Stimulated activated CD8-positive, alpha-beta memory T cell treated with anti-CD3 and anti-CD28 coated beads, Interleukin-4, amount 100 ng/mL, for 24 hours (primary cell): Measurements from ENCODE around the gene SPECC1L.

Source experiments
- DNase-seq: peaks from one replicate; pipeline ENCODE4 v3.0.0-alpha.2; 2020; ENCODE audit warnings: low read depth

Gene SPECC1L

DNA sequence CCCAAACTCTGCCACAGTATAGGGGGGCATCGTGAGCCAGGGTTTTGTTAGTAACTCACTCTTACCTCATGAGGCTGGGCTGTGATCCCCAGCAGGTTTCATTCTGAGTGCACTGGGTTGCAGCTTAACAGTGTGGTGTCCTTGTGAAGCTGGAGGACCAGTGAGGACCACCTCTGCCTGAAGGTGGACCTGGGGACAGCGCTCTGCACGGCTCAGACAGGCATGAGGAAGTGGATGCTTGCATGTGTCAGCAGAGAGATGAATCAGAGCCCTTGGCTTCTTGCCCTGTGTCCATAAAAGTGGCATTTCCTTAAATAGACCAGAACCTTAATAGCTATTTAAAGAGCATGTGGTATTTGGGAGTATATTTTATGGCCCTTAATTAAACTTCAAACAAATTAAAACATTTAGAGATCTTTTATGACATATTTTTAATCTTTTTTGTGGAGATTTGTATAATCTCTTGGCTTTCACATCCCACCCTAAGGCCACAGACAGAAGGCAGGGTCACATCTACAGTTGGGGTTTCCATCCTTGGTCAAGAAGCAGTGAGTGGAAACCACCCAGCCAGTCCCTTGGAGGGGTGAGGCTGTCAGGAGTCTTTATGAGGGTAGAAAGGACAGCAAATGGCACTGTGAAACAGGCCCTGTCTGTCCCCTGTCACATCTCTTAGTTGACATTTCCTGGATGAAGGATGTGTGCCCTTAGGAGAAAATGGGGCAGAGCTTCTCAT, 132.0 kb downstream of the SPECC1L start:
- no peak for DNase-seq

DNA sequence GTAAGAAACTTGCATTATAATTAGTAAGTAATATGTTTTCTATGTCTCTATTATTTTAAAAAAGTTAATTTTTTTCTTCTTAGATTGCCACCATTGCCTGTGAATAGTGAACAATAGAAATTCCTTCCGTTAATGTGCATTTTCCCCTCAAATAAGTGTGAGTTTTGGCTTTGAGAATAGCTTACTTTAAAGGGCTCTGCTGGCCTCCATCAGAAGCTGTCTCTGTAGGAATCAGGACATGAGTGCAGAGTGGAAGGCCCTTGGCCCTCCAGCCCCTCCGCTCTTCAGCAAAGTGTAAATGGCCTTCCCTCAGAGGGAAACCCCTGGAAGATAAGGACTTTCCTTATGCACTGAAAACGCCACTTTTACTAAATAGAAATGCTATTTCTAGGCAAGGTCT, 132.7 kb downstream of the SPECC1L start:
- no peak for DNase-seq

DNA sequence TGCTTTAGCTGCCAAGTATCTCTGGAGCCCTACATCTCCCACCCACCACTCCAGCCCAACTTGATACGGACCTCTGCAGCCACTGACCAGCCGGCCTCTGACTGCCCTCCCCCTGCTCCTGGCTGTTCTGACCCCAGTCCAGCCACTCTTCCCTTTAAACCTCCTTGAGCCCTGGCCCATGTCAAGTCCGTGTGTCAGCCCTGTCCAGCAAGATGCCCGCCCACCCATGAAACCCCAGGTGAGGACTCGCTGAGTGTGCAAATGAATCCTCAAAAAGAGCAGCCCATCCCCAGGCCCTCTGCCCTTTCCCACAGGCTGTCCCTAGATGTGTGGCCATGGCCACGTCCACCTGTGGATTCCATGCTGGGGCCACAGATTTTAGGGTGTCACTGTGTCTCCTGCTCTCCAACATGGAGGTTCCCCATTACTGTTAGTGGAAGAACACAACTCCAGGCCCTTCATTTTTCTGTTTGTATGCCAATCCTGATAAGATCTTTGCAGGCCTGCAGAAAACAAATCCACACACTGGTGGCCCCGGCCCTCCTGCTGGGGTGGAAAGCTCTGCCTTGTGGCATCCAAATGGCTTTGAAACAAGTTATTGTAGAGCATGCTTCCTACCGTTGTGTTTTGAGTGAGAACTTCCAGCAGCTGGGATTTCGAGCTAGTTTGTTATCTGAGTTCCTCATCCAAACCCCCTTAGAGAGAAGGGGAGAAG, 134.1 kb downstream of the SPECC1L start:
- DNase-seq: no peak

DNA sequence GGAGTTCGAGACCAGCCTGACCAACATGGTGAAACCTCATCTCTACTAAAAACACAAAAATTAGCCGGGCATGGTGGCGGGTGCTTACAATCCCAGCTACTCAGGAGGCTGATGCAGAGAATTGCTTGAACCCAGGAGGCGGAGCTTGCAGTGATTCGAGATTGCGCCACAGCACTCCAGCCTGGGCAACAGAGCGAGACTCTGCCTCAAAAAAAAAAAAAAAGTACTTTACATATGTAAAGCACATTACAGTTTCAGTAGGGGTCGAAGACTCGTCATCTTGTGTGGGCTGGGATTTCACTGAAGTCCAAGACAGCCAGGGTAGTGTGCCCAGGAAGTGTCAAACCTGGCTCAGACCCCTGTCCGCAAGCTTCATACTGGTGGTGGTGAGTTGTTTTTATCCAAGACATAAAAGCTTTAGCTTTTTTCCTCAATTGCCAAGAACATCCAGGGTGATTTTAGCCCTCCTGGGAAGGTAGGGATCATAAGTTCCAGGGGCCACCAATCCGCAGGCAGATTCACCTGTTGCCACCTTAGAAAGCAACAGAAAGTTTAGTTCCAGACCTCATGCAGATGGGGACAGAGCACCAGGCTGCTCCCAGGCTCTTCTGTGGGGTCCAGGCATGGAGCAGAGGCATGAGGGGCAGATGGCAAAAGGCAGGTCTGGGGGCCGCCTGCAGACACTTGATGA, 135.1 kb downstream of the SPECC1L start:
- no peak for DNase-seq

DNA sequence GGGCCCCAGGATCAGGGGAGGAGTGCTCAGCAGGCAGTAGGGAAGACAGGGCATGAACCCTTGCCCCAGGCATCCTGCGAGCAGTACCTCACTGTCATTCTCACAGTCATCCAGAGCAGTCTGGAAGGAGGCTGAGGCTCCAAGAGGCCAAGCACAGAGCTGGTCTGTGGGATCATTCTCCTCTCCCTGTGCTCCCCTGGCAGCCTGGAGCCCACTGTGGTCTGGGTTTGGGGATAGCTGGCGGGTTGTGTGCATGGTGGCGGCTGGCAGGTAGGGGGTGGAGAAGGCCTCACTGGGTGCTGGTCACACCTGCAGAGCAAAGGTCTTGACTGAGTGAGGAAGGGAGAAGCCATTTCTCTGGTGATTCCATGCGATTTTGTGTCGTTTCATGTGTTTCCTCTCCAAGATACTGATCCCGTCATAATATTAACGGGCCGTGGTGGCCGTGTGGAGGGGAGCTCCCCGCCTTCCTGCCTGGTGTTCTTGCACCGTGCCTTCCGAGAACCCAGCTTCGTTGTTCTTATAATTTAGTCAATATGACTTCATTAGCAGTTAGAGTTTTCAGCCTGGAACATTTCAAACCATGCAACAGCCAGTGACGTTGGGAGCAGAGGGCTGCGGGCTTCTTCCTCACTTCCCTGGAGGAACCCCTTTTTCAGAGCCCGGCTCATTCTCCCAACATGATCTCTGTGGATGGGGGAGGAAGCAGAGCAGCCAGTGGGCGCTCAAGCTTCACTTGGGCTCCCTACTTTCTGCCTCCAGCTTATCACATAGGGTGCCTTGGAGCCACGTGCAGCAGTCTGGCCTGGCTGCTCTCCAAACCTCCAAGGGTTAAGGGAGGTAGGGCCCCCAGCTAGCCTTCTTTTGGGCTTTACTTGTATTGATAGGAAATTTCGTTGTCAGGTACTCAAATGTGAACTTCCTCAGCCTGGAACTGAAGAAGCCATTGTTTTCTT, 136.0 kb downstream of the SPECC1L start:
- no peak for DNase-seq

DNA sequence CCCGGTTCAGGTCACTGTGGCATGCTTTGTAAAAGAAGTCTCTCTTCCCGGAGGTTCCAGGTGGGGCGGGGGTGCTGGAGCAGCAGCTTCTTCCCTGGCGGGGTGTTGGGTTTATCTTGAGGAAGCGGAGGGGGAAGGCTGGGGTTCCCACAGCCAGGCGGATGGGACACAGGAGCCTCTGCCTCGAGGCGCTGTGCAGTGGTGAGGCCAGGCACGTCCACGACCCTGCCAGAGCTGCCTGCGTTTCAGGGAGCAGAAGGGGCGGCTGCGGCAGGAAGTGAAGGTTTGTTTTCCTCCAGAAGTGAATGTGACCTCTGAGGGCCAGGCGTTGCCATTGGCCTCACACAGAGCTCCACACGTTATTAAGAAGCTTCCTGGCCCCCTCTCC, 136.6 kb downstream of the SPECC1L start:
- DNase-seq: no peak

DNA sequence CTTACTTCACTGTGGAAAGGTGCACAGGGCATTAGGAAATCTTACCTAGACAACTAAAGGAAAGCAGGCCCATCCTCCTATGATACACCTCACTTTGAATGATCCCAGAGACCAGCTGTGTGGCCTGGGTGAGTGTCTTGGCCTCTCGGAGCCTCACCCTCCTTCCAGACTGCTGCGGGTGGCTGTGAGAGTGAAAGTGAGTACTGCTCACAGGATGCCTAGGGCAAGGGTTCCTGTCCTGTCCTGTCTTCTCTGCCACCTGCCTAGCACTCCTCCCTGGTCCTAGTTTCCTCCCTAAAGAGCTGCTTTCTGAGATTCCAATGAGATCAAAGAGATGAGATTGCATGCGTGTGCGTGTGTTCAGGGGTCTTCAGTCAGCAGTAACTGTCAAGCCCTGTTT, 137.3 kb downstream of the SPECC1L start:
- no peak for DNase-seq

DNA sequence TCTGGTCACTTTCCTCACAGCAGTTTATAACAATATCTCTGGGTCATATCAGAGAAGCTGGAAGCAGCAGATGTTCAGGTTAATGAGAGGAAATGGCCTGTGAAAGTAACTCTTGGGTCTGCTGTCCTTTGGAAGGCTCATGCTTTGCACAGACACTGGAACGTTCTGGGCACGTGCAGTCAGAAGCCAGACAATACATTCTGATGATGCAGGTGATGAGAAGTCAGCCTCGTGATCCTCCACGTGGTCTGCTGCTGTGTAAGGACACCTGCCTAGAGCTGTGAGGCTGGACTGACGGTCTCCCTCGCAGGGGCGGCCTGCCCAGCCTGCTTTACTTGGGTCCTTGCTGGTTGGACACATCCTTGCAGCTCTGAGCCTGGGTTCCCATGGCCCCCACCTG, 138.0 kb downstream of the SPECC1L start:
- DNase-seq: no peak

DNA sequence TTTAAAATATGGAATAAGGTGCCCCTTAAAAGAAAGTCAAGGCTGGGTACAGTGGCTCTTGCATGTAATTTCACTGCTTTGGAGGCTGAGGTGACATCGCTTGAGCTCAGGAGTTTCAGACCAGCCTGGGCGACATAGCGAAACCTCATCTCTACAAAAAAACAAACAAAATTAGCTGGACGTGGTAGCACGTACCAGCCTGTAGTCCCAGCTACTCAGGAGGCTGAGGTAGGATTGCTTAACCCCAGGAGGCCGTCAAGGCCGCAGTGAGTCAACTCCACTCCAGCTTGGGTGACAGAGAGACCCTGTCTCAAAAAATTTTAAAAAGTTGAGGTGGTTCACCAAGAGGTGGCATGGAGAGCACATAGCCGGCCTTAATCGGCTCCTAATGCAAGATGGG, 139.1 kb downstream of the SPECC1L start:
- DNase-seq: no peak

DNA sequence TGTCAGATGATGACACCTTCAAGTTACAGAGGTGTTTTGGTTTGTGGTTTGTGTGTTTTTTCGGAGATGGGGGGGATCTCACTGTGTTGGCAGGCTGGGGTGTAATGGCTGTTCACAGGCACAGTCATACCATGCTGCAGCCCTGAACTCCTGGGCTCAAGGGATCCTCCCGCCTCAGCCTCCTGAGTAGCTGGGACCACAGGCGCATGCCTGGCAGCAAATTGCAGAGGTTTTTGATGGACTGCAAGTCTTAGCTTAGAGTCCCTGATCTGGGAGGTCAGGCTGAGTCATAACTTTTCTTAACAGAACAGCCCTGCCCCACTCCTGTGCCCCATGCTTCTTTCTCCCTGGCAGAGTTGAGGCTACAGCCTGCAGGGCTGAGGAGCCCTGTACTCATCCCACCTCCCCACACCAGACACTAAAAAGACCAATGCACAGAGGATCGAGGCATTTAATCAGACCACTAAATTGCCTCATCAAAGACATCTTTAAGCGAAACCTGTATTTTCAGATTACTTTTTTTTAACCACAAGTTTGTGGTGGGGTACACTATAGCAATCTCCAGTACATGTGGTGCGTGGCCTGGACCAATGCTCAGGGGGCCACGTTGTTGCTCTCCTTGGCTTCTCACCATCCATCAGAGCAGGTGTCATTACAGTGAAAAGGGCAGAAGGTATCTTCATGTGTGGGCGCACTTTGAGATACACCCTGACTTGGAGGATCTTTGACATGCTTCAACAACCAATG, 139.7 kb downstream of the SPECC1L start:
- DNase-seq: no peak

DNA sequence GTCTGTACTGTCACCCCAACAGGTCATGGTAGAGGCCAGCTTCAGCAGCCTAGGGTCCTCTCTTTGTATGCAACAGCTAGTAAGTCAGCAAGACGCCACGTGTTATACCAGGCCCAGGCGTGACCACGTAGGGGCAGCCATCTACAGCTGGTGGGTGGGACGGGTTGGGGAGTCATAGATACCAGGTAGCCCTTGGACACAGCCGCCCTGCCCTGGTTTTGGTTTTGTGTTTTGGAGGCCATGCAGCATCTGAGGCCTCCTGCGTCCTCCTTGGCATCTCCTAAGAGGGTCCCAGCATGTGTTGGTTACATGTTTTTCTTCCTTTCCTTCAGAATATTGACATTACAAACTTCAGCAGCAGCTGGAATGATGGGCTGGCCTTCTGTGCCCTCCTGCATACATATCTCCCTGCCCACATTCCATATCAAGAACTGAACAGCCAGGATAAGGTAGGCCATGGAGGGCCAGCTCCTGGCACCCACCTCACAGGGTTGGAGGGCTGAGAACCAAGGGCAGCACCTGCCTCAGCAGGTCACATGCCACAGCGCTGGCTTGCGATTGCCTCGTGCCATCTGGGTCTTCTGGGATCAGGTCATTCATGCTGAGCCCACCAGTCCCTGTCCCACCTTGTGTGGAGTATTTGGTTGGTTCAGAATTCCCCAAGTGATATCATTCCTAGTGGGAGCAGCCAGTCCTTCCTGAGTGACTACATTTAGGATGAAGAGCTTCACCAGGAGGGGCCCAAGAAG, 140.8 kb downstream of the SPECC1L start:
- no peak for DNase-seq

DNA sequence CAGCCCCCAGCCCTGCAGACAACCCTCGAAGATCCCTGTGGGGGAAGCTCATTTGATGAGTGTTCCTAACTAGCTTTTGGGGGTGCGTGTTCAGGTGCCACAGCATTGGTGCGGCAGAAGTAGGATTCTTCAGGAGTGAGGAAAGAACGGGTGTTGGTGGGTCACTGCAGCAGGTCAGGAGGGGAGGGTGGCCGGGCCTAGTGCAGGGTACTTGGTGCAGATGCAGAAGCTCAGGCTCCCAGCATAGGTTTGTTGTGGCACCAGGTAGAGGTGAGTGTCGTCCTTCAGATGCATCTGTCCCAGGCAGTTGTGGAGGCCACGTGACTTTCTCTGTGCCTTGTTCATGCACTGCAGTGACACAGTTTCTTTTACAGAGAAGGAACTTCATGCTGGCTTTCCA, 141.6 kb downstream of the SPECC1L start:
- DNase-seq: no peak

DNA sequence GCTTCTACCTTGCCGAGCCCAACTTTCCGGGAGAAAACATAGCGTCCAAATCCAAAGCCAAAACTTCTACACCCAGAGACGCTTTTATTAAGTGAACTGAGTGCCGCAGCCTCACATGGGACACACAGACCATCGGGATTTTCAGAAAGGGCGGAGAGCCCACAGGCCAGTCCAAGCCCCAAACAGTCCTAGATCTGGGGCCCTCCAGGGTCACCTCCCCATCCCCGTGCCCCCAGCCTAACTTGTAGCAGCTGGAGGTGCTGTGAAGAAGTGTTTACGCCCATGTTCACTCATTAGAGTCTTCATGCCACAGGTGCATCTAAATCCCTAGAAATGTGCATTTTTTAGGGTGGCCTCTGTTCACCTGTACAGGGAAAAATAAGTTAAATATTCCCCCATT, 142.6 kb downstream of the SPECC1L start:
- no peak for DNase-seq

DNA sequence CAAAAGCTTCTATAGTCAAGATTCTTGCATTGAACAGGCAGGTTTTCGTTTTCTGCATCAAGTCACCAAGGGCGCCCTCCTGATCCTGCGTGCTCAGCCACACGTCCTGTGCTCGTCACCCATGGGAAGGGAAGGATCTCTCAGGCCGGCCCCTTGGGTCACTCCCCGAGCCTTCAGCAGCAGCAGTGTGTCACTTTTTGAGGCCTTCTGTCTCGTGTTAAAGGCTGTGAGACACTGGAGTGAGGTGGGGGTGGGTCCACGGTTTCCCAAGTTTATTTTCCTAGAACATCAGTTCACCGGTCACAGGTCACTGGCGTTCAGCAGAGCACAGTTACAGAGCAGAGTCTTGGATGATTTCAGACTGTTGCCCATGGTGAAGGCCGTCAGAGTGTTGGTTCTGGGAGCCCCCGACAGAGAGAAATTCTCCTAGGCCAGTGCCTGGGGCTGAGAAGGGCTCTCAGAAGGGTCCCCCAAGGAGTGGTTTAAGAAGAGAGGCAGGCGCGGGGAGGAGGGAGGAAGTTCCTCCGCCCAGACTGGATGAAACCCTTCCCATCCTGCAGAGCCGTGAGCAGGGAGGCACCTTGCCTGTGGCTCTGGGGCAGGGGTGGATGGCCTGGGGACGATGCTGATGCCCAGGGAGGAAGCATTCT, 143.2 kb downstream of the SPECC1L start:
- DNase-seq: no peak

DNA sequence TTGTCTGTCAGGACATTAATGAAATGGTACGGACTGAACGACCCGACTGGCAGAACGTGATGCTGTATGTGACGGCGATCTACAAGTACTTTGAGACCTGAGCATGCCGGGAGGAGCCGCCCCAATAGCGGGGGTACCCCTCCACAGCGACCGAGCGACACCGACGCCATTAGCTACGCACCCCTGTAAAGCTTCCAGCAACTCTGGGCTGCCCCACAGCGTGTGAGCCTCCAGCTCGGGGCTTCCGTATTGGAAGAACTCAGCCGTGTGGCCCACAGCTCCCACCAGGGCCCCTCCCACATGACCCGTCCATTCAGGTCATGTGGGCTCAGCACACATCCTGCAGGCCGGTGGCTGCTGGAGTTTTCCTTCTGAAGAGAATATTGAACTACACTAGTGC, 143.9 kb downstream of the SPECC1L start:
- no peak for DNase-seq

DNA sequence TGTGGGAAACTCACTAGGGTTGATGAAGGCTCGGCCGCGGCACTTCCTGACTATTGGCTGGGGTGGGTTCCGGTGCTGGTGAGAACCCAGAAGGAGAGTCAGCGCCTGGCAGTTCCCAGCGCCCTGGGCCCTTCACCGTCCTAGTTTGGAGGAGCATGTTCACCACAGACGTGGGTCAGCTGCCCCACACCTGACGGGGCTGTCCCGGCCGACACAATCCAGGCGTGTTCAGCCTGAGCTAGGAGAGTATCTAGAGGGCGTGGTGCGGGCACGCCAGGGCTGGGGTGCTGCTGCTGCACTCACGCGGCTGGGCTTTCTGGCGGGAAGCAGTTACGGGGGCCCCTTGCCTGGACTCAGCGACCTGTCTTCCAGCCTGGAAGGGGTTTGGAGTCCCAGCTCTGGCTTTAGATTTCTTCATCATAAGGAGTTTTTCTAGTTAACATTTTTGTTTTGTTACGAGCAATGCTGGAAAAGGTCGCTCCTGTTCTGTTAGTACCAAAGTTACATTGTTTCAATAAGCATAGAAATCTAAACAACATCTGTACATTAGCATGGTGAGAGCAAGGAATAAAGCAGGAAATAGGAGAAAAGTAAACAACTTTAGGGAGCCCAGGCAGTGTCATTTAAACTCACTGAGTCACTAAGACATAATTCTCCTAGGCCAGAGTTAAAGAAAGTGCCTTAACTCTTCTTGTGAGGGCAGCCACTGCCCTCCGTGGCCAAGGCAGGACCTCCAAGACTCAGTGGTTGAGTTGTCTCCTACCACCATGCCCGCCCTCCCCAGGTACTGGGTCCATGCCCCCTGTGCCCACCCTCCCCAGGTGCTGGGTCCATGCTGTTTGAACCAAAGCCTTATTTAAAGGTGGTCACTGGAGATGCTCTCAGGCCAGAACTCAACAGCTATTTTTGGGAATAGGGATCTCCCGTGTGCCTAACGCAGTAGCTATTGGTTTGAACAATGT, 144.6 kb downstream of the SPECC1L start:
- no peak for DNase-seq

DNA sequence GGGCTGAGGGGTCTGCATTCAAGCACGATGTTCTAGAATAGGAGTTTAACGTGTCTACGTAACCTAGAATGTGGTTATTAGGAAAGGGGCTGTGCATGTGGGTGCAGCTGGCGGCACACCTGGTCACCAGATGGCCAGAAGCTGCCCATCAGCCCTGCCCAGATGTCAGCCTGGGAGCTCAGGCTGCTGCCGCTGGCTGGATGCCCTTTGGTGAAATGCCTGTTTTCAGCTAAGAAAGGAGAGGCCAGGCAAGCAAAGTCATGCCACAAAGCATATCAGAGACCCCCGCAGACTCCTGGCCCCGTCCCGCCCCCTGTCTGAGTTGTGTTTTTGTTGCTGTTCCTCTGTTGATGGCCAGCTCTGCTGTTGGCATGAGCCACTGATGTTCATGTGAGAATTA, 145.5 kb downstream of the SPECC1L start:
- DNase-seq: no peak

DNA sequence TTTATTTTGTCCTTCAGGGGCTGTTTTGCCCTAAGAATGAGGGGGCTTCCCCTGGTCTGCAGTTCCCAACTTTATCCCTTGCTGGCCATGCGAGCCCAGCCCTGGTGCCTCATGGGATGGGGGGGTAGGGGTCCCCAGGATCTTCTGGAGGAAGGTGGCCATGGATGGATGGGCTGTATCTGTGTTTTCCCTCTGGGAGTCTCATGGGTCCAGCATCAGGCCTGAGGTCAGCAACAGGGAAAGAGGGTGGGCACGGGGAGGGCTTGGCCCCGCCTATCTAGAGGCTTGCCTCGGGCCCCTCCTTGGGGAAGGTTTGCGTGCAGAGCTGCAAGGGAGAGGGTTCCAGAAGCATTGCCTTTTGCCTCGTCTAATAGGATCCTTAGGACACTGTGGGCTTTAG, 146.0 kb downstream of the SPECC1L start:
- DNase-seq: no peak

DNA sequence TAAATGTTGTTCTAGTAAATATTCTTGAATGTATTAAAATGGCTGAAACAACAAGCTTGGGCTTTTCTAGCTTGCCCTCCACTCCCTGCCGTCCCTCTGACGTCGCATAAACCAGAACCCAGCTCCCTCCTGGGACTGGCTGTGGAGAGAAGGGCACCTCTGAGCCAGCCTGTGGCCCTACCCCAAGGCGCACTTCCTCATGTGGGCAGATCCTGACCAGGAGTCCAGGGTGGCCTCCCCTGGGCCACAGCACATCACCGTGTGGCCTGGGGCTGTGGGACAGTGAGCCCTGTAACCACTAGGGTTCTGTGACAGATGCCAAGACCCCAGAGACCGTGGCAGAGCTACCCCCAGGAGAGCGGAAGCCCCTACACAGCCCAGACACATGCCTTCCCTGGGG, 146.6 kb downstream of the SPECC1L start:
- no peak for DNase-seq
